HepG2 (cell line): Measurements from ENCODE around the gene IPO13. TPM values are rescaled to one million over a fixed set of nuclear protein-coding genes. Genes with fewer than 3 reads are reported as not detected.

Source experiments
- ARHGAP35 ChIP-seq: sonication (generic); formaldehyde crosslinking; IDR thresholded peaks from 2 replicates; pipeline ENCODE4 v1.9.0; 2022; ENCODE audit warnings: mild to moderate bottlenecking, inconsistent platforms, moderate library complexity, missing genetic modification reagents, borderline replicate concordance
- CENPX ChIP-seq: sonication (generic); formaldehyde crosslinking; IDR thresholded peaks from 2 replicates; pipeline ENCODE4 v1.9.0; 2021; ENCODE audit warnings: mild to moderate bottlenecking, missing genetic modification reagents, moderate library complexity
- DMAP1 ChIP-seq: IDR thresholded peaks from 2 replicates; pipeline ENCODE4 v1.6.1; 2016
- HNRNPL ChIP-seq: fragments of 200-400 bp; formaldehyde crosslinking; IDR thresholded peaks from 2 replicates; pipeline ENCODE4 v1.6.1; 2017; ENCODE audit warnings: mild to moderate bottlenecking, low read depth, low read length
- HOXA7 ChIP-seq: sonication (generic); formaldehyde crosslinking; IDR thresholded peaks from 2 replicates; pipeline ENCODE4 v1.8.1; 2022; ENCODE audit warnings: mild to moderate bottlenecking, missing genetic modification reagents, moderate library complexity
- IRF2 ChIP-seq: IDR thresholded peaks from 2 replicates; pipeline ENCODE4 v1.6.1; 2018; ENCODE audit warnings: missing genetic modification reagents, missing compliant biosample characterization
- NFATC3 ChIP-seq: sonication (generic); formaldehyde crosslinking; IDR thresholded peaks from 2 replicates; pipeline ENCODE4 v1.5.1; 2020; ENCODE audit warnings: mild to moderate bottlenecking, missing genetic modification reagents
- NR2C2 ChIP-seq: sonication (generic); formaldehyde crosslinking; IDR thresholded peaks from 2 replicates; pipeline ENCODE4 v1.4.0; 2020; ENCODE audit warnings: missing genetic modification reagents, mild to moderate bottlenecking, moderate library complexity, borderline replicate concordance
- PAWR ChIP-seq: sonication (generic); formaldehyde crosslinking; IDR thresholded peaks from 2 replicates; pipeline ENCODE4 v1.4.0; 2020; ENCODE audit warnings: missing genetic modification reagents, mild to moderate bottlenecking, borderline replicate concordance
- POLR2A ChIP-seq, 2 experiments: IDR thresholded peaks; 2 replicates each; pipeline ENCODE4 v1.6.1; 2011; ENCODE audit warnings: low read depth in 2 of 2, low read length in 2 of 2, mild to moderate bottlenecking in 1 of 2, moderate library complexity in 1 of 2; ENCODE audit not compliant: insufficient read depth in 1 of 2
- SAFB2 ChIP-seq: sonication (generic); formaldehyde crosslinking; IDR thresholded peaks from 2 replicates; pipeline ENCODE4 v1.5.1; 2020; ENCODE audit warnings: missing genetic modification reagents, low read depth, mild to moderate bottlenecking, borderline replicate concordance
- SP2 ChIP-seq: sonication (generic); formaldehyde crosslinking; IDR thresholded peaks from 2 replicates; pipeline ENCODE4 v1.5.1; 2020; ENCODE audit warnings: mild to moderate bottlenecking, missing genetic modification reagents
- ZNF230 ChIP-seq: sonication (generic); formaldehyde crosslinking; IDR thresholded peaks from 2 replicates; pipeline ENCODE4 v1.4.0; 2020; ENCODE audit warnings: mild to moderate bottlenecking, missing genetic modification reagents
- ZNF331 ChIP-seq: sonication (generic); formaldehyde crosslinking; IDR thresholded peaks from 2 replicates; pipeline ENCODE4 v1.4.0; 2020; ENCODE audit warnings: missing genetic modification reagents
- ZNF33B ChIP-seq: sonication (generic); formaldehyde crosslinking; IDR thresholded peaks from 2 replicates; pipeline ENCODE4 v1.5.1; 2020; ENCODE audit warnings: mild to moderate bottlenecking, missing genetic modification reagents
- ZNF484 ChIP-seq: sonication (generic); formaldehyde crosslinking; IDR thresholded peaks from 2 replicates; pipeline ENCODE4 v1.5.1; 2020; ENCODE audit warnings: mild to moderate bottlenecking, low read depth, missing genetic modification reagents, borderline replicate concordance
- polyA plus RNA-seq, 8 experiments: library from polyadenylated mRNA; depleted of rRNA in 3 of 8; stranded (reverse) in 7 of 8; unstranded in 1 of 8; fragments of >200 nt; fragmentation: Illumina TruSeq in 4 of 8; extraction: Trizol in 4 of 8; gene quantifications; 2 replicates each; pipeline versions ENCODE4 v1.2.1 to v1.2.3, GENCODE V29; 2011 to 2016; ENCODE audit warnings: low read depth in 4 of 8, missing spikeins in 1 of 8, mixed read lengths in 1 of 8; ENCODE audit not compliant: insufficient read depth in 1 of 8
- total RNA-seq, 5 experiments: library from RNA; depleted of rRNA; stranded (reverse); fragments of >200 nt; fragmentation: Illumina TruSeq; extraction: Trizol; gene quantifications; 2 replicates each; pipeline ENCODE4 v1.2.3, GENCODE V29; 2016; ENCODE audit warnings: low read depth in 1 of 5
- TF ChIP-seq, protein P1 (sequence below): sonication (generic); formaldehyde crosslinking; IDR thresholded peaks from 2 replicates; pipeline ENCODE4 v1.4.0; 2020; ENCODE audit warnings: missing genetic modification reagents, borderline replicate concordance
- TF ChIP-seq, protein P2 (sequence below): sonication (generic); formaldehyde crosslinking; IDR thresholded peaks from 2 replicates; pipeline ENCODE4 v1.4.0; 2020; ENCODE audit warnings: missing genetic modification reagents, mild to moderate bottlenecking, borderline replicate concordance
- TF ChIP-seq, protein P3 (sequence below): sonication (generic); formaldehyde crosslinking; IDR thresholded peaks from 2 replicates; pipeline ENCODE4 v1.4.0; 2020; ENCODE audit warnings: missing genetic modification reagents
- TF ChIP-seq, protein P4 (sequence below): sonication (generic); formaldehyde crosslinking; IDR thresholded peaks from 2 replicates; pipeline ENCODE4 v1.4.0; 2020; ENCODE audit warnings: mild to moderate bottlenecking, missing genetic modification reagents, borderline replicate concordance

The IPO13 gene
- total and polyA plus RNA-seq, 2 of the 13 experiments (the other 11 are each of a cell fraction or from before 2014, with no cell fraction given), result 12.9 to 15.6 TPM

DNA sequence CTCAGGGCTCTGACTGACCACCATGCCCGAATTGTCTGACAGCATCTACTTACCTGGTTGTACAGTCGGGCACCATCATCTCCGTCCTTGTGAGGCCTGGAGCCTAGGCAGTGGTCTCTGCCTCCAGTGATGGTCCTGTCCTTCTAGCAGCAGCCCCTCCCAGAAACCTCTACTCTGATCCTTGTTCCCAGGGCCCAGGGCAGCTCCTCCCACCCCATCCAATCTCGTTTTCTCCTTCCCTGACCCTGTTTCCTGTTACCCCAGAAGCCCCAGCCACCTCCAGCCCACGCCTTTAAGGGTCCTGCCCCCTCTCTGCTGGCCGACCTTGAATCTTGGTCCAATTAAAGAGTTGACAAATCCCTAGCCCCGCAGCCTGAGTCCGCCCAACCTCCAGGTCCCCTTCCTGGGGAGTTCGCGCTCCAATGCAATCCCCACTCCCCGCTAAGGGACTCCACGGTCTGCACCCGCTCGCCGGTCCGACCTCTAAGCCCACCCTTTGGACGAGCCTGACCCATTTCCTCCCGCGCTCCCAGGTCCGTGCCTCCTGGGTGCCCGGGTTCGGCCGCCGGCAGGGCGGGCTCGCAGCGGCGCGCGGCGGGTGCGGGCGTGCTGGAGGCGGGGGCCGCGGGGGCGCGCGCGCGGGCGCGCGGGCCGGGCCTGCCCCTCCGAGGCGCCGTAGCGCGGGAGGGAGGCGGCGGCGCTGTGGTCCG lies 32.0 kb downstream of the IPO13 start, which contains the start of gene B4GALT2 (continued):
- TF ChIP-seq, protein P1, sequence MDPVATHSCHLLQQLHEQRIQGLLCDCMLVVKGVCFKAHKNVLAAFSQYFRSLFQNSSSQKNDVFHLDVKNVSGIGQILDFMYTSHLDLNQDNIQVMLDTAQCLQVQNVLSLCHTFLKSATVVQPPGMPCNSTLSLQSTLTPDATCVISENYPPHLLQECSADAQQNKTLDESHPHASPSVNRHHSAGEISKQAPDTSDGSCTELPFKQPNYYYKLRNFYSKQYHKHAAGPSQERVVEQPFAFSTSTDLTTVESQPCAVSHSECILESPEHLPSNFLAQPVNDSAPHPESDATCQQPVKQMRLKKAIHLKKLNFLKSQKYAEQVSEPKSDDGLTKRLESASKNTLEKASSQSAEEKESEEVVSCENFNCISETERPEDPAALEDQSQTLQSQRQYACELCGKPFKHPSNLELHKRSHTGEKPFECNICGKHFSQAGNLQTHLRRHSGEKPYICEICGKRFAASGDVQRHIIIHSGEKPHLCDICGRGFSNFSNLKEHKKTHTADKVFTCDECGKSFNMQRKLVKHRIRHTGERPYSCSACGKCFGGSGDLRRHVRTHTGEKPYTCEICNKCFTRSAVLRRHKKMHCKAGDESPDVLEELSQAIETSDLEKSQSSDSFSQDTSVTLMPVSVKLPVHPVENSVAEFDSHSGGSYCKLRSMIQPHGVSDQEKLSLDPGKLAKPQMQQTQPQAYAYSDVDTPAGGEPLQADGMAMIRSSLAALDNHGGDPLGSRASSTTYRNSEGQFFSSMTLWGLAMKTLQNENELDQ (CRISPR knock-in tag), result no peak
- TF ChIP-seq HNRNPL (no peak), PAWR (no peak), ZNF230 (0 out of 2 replicates have a peak, but pooled peaks have one; percentile 60), SP2 (CRISPR knock-in tag) (no peak), CENPX (CRISPR knock-in tag) (no peak), NFATC3 (CRISPR knock-in tag) (no peak), ZNF33B (no peak), ARHGAP35 (CRISPR knock-in tag) (no peak), IRF2 (CRISPR knock-in tag) (no peak), POLR2A (IDR thresholded peaks at IDR 0.05; ENCODE audit: insufficient read depth in 1 of 2, low read depth in 2 of 2, low read length in 2 of 2) (peak in 1 of 2 experiments; percentile 69; a peak in 1 of 4 replicates), ZNF331 (CRISPR knock-in tag) (no peak), NR2C2 (CRISPR knock-in tag) (peak; percentile 64), HOXA7 (CRISPR knock-in tag) (no peak), ZNF484 (CRISPR knock-in tag) (no peak), SAFB2 (0 out of 2 replicates have a peak, but pooled peaks have one; percentile 47), DMAP1 (no peak)
- TF ChIP-seq, protein P2, sequence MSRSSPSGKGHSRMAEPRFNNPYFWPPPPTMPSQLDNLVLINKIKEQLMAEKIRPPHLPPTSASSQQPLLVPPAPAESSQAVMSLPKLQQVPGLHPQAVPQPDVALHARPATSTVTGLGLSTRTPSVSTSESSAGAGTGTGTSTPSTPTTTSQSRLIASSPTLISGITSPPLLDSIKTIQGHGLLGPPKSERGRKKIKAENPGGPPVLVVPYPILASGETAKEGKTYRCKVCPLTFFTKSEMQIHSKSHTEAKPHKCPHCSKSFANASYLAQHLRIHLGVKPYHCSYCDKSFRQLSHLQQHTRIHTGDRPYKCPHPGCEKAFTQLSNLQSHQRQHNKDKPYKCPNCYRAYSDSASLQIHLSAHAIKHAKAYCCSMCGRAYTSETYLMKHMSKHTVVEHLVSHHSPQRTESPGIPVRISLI (CRISPR knock-in tag), result no peak
- TF ChIP-seq, protein P3, sequence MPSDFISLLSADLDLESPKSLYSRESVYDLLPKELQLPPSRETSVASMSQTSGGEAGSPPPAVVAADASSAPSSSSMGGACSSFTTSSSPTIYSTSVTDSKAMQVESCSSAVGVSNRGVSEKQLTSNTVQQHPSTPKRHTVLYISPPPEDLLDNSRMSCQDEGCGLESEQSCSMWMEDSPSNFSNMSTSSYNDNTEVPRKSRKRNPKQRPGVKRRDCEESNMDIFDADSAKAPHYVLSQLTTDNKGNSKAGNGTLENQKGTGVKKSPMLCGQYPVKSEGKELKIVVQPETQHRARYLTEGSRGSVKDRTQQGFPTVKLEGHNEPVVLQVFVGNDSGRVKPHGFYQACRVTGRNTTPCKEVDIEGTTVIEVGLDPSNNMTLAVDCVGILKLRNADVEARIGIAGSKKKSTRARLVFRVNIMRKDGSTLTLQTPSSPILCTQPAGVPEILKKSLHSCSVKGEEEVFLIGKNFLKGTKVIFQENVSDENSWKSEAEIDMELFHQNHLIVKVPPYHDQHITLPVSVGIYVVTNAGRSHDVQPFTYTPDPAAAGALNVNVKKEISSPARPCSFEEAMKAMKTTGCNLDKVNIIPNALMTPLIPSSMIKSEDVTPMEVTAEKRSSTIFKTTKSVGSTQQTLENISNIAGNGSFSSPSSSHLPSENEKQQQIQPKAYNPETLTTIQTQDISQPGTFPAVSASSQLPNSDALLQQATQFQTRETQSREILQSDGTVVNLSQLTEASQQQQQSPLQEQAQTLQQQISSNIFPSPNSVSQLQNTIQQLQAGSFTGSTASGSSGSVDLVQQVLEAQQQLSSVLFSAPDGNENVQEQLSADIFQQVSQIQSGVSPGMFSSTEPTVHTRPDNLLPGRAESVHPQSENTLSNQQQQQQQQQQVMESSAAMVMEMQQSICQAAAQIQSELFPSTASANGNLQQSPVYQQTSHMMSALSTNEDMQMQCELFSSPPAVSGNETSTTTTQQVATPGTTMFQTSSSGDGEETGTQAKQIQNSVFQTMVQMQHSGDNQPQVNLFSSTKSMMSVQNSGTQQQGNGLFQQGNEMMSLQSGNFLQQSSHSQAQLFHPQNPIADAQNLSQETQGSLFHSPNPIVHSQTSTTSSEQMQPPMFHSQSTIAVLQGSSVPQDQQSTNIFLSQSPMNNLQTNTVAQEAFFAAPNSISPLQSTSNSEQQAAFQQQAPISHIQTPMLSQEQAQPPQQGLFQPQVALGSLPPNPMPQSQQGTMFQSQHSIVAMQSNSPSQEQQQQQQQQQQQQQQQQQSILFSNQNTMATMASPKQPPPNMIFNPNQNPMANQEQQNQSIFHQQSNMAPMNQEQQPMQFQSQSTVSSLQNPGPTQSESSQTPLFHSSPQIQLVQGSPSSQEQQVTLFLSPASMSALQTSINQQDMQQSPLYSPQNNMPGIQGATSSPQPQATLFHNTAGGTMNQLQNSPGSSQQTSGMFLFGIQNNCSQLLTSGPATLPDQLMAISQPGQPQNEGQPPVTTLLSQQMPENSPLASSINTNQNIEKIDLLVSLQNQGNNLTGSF (CRISPR knock-in tag), result no peak
- TF ChIP-seq, protein P4, sequence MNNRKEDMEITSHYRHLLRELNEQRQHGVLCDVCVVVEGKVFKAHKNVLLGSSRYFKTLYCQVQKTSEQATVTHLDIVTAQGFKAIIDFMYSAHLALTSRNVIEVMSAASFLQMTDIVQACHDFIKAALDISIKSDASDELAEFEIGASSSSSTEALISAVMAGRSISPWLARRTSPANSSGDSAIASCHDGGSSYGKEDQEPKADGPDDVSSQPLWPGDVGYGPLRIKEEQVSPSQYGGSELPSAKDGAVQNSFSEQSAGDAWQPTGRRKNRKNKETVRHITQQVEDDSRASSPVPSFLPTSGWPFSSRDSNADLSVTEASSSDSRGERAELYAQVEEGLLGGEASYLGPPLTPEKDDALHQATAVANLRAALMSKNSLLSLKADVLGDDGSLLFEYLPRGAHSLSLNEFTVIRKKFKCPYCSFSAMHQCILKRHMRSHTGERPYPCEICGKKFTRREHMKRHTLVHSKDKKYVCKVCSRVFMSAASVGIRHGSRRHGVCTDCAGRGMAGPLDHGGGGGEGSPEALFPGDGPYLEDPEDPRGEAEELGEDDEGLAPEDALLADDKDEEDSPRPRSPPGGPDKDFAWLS (CRISPR knock-in tag), result no peak
